Measurements from ENCODE around the gene TRIM31.

TRIM31 gene

GRCh38 chr6:30074331-30075093 is 38.4 kb downstream of the TRIM31 start:
- DNase-seq, result no peak

GRCh38 chr6:30073489-30074235 is 39.2 kb downstream of the TRIM31 start:
- DNase-seq, result no peak

GRCh38 chr6:30071858-30072257 is 41.0 kb downstream of the TRIM31 start:
- no peak for DNase-seq

GRCh38 chr6:30071081-30071818 is 41.6 kb downstream of the TRIM31 start:
- no peak for DNase-seq

- DNase-seq, result no peak
These were observed 45.3 kb downstream of the TRIM31 start for GRCh38 chr6:30067460-30068139.

GRCh38 chr6:30066577-30067459 is 46.1 kb downstream of the TRIM31 start, which contains the start of gene PPP1R11:
Gene PPP1R11, plus strand, starts transcription at chr6:30067198. Its CDS starts 213 bp downstream, at chr6:30067411.
- DNase-seq, result peak; percentile 99

GRCh38 chr6:30066082-30066481 is 46.8 kb downstream of the TRIM31 start:
- DNase-seq, result no peak

- DNase-seq, result no peak
These were observed 49.6 kb downstream of the TRIM31 start for GRCh38 chr6:30063315-30063714.

- no peak for DNase-seq
These were observed 50.3 kb downstream of the TRIM31 start for GRCh38 chr6:30062471-30063178.

GRCh38 chr6:30061858-30062458 is 50.9 kb downstream of the TRIM31 start:
- no peak for DNase-seq

- peak; percentile 84 for DNase-seq
These were observed 51.6 kb downstream of the TRIM31 start, which contains the start of gene POLR1H for GRCh38 chr6:30061092-30061857. Gene POLR1H, plus strand, starts transcription at chr6:30061265. Its CDS starts 260 bp downstream, at chr6:30061525.

- peak; percentile 14 for DNase-seq
These were observed 52.2 kb downstream of the TRIM31 start for GRCh38 chr6:30060606-30061091.

GRCh38 chr6:30055513-30055912 is 57.4 kb downstream of the TRIM31 start:
- DNase-seq, result no peak

GRCh38 chr6:30053682-30054081 is 59.2 kb downstream of the TRIM31 start:
- no peak for DNase-seq

Data from NK-92 treated with Interleukin-12 subunit alpha and Interleukin-12 subunit beta, amount 100 ng/mL, for 24 hours (cell line).